Uterus (tissue), 4 donors: Measurements from ENCODE around the gene RGS6. TPM values are rescaled to one million over a fixed set of nuclear protein-coding genes. Genes with fewer than 3 reads are reported as not detected.
"Not testable (repeated sequence)": the region's sequence is repeated elsewhere in the genome, so short reads cannot be mapped to it uniquely, and the experiment has no call there.

Experiments used
- DNase-seq, 2 donors: peaks; one replicate each; pipeline ENCODE4 v3.0.0-alpha.2; 2019 to 2020
- H3K27ac ChIP-seq, 2 donors: fragments of 200-600 bp; sonication (generic); 1 replicate in 1 of 2; 2 replicates in 1 of 2; pipeline ENCODE4 v1.5.1; 2016 to 2018
- H3K27me3 ChIP-seq, 2 donors: fragments of 200-600 bp; sonication (generic); one replicate each; pipeline ENCODE4 v1.5.1; 2018 to 2019; ENCODE audit warnings: control low read depth in 1 of 2
- H3K36me3 ChIP-seq, 2 donors: fragments of 200-600 bp; sonication (generic); one replicate each; pipeline ENCODE4 v1.5.1; 2019; ENCODE audit warnings: control low read depth in 1 of 2
- H3K4me1 ChIP-seq, 2 donors: fragments of 200-600 bp; sonication (generic); one replicate each; pipeline ENCODE4 v1.5.1; 2018 to 2019; ENCODE audit warnings: control low read depth in 1 of 2
- H3K4me3 ChIP-seq, 2 donors: fragments of 200-600 bp; sonication (generic); 1 replicate in 1 of 2; 2 replicates in 1 of 2; pipeline ENCODE4 v1.5.1; 2018 to 2019; ENCODE audit warnings: mild to moderate bottlenecking in 1 of 2
- H3K9me3 ChIP-seq, 2 donors: fragments of 200-600 bp; sonication (generic); one replicate each; pipeline ENCODE4 v1.5.1; 2019; ENCODE audit warnings: control low read depth in 1 of 2
- POLR2A ChIP-seq, 2 donors: fragments of 450-650 bp; IDR thresholded peaks; one replicate each; pipeline ENCODE4 v1.6.1; 2016; ENCODE audit warnings: antibody characterized with exemption in 2 of 2, mild to moderate bottlenecking in 1 of 2, moderate library complexity in 1 of 2
- intact Hi-C: fragments of 100-400 bp; cut with DNase I; formaldehyde crosslinking; loops from one replicate; pipeline ENCODE4 v1.15.1; 2023; ENCODE audit warnings: low total_unique reads
- total RNA-seq, 4 donors: library from RNA; depleted of rRNA in 3 of 4; stranded (reverse); fragments of >200 nt in 3 of 4; gene quantifications; one replicate each; pipeline versions ENCODE4 v1.1.0 to v1.2.4, GENCODE V29; 2014 to 2023
- TF ChIP-seq, protein P1 (sequence below), 4 experiments: fragments of 200-600 bp in 2 of 4; fragments of 450-650 bp in 2 of 4; sonication (generic) in 2 of 4; IDR thresholded peaks; one replicate each; pipeline ENCODE4 v1.5.1; 2016 to 2019; ENCODE audit warnings: antibody characterized with exemption in 4 of 4, mild to moderate bottlenecking in 2 of 4, moderate library complexity in 1 of 4
- donor health status: DM: yes; HTN: yes; CAD: no.

Gene RGS6
- 1 to 10 TPM in 3 of 4 donors, not detected in 1; 1.0 to 7.4 (median 6.2) TPM for total RNA-seq

DNA sequence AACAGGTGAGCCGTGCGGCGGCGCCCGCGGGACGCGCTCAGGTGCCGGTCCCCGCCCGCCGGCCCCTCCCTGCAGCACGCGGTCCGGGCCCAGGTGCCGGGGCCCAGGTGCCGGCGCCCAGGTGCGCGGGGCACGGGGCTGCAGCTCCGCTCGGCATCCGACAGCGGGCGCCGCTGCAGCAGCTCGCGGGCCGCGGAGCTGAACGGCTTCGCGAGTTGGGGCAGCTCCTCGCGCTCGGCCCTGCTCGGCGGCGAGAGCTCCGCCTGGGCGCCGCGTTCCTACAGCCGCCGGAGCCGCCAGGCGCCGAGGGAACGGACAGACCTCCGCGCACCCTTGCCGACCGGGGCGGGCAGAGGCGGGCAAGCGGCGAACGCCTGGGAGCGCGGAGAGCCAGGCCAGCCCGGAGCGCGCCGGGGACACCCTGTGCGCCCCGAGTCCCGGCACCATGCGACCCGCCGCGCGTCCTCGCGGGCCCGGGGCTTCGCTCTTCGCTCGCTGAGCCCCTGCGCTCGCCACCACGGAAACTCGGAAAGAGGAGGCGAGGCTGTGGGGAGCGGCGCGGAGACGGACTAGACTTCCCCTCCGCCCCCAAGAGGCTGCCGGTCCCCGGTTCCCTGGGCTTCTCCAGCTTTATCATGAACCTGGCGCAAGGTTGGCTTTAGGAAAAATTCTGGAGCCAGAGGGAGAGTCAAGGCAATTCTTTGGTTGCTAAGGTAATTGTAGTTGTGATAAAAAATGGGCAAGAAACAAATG, at the start of gene RGS6:
Gene RGS6 (plus strand): TSS at position 201 of the 753 bp plus-strand sequence.
- intact Hi-C loops: no loop called here
- peaks cover 0 to 25% of the 10 kb centered on the region in 2 donors for H3K27me3 ChIP-seq
- no peaks in the 10 kb centered on the region for H3K9me3 ChIP-seq
- H3K36me3 ChIP-seq: no peaks in the 10 kb centered on the region
- peaks cover 0 to 9% of the 10 kb centered on the region in 2 donors for H3K4me1 ChIP-seq
- no peak for TF ChIP-seq POLR2A (IDR thresholded peaks at IDR 0.05)
- TF ChIP-seq, protein P1, sequence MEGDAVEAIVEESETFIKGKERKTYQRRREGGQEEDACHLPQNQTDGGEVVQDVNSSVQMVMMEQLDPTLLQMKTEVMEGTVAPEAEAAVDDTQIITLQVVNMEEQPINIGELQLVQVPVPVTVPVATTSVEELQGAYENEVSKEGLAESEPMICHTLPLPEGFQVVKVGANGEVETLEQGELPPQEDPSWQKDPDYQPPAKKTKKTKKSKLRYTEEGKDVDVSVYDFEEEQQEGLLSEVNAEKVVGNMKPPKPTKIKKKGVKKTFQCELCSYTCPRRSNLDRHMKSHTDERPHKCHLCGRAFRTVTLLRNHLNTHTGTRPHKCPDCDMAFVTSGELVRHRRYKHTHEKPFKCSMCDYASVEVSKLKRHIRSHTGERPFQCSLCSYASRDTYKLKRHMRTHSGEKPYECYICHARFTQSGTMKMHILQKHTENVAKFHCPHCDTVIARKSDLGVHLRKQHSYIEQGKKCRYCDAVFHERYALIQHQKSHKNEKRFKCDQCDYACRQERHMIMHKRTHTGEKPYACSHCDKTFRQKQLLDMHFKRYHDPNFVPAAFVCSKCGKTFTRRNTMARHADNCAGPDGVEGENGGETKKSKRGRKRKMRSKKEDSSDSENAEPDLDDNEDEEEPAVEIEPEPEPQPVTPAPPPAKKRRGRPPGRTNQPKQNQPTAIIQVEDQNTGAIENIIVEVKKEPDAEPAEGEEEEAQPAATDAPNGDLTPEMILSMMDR (IDR thresholded peaks at IDR 0.05): no peak
- H3K4me3 ChIP-seq: peak within 1 kb of the TSS; percentile 16 to 31
- DNase-seq: no peak
- no peak within 1 kb of the TSS for H3K27ac ChIP-seq

DNA sequence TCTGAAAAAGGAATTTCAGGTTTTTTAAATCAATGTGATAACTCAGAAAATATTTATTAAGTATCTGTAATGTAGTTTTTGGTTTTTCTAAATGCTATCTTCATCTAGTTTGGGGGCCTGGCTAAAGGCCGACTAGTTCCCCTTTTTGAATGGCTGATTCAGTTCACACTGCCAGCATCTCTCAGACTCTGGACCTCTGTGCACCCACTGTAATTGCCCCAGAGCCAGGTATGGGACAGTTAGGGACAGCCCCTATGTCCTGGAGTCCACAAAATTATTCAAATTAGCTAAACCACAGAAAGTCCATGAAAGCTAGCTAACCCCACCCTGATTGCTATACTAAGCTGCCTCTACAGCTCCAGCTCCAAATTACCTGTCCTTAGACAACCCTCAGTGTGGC, 49.1 kb upstream of the RGS6 start:
- Histone ChIP-seq H3K27me3 (no peaks in the 10 kb centered on the region), H3K36me3 (no peaks in the 10 kb centered on the region), H3K4me3 (no peak overlapping the region), H3K27ac (no peak overlapping the region), H3K4me1 (no peaks in the 10 kb centered on the region), H3K9me3 (no peaks in the 10 kb centered on the region)
- TF ChIP-seq, protein P1 (IDR thresholded peaks at IDR 0.05): no peak
- TF ChIP-seq POLR2A (IDR thresholded peaks at IDR 0.05): no peak
- DNase-seq: no peak
- intact Hi-C loops: no loop called here

DNA sequence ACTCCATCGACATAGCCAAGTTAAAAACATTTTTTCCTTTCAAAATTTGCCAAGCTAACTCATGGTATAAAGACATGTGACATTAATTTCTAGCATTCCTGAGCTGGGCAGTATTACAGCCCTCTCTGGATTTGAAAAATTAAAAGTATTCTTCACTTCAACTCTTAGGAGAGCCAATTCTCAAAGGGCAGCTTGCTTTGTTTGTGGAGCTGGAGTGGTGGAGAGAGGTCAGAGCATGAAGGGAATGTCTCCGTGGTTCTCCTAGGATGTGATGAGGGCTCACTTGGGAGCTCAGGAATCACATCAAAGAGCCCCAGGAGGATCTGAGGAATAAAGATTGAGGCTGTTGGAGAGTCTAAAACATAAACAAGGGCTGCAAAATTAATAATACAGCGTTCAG, 46.9 kb upstream of the RGS6 start:
- intact Hi-C loops: no loop called here

DNA sequence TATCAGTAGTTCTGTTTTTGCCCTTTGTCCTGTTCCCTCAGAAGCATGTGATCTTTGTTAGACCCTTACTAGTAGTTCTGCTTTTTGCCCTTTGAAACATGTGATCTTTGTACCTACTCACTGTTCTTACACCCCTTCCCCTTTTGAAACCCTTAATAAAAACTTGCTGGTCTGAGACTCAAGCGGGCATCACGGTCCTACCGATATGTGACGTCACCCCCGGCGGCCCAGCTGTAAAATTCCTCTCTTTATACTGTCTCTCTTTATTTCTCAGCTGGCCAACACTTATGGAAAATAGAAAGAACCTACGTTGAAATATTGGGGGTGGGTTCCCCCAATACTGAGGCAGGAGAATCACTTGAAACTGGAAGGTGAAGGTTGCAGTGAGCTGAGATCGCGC, 44.4 kb upstream of the RGS6 start:
- H3K9me3 ChIP-seq, H3K27ac ChIP-seq, H3K4me1 ChIP-seq, H3K4me3 ChIP-seq, DNase-seq, intact Hi-C loops, H3K27me3 ChIP-seq, H3K36me3 ChIP-seq: not testable (repeated sequence)

More for the DNA sequence above, 46.9 kb upstream of the RGS6 start:
- H3K9me3 ChIP-seq: no peaks in the 10 kb centered on the region
- no peak for DNase-seq
- no peaks in the 10 kb centered on the region for H3K36me3 ChIP-seq
- no peak for TF ChIP-seq POLR2A (IDR thresholded peaks at IDR 0.05)
- TF ChIP-seq, protein P1 (IDR thresholded peaks at IDR 0.05): no peak
- no peak overlapping the region for H3K4me3 ChIP-seq
- H3K27me3 ChIP-seq: no peaks in the 10 kb centered on the region
- H3K27ac ChIP-seq: no peak overlapping the region
- H3K4me1 ChIP-seq: no peaks in the 10 kb centered on the region

DNA sequence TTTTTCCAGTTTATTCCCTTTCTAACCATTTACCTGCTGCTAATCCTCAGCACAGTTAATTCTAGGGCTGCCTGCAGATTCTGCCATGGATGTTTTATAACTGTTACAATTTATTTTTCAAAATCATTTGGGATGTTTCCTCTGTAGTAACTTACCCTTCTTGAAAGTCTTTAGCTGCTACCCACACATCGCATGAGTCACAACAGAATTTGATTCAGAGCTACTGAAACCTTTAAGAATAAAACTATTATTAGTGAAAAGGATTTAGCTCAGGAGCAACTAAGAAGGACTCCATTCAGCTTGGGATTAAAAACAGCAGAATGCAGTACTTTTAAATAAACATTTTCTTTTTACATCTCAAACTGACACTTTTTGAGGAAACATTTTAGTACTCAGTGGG, 41.7 kb upstream of the RGS6 start:
- no peak for TF ChIP-seq POLR2A (IDR thresholded peaks at IDR 0.05)
- TF ChIP-seq, protein P1 (IDR thresholded peaks at IDR 0.05): no peak
- Histone ChIP-seq H3K27ac (no peak overlapping the region), H3K9me3 (no peaks in the 10 kb centered on the region), H3K4me3 (no peak overlapping the region), H3K27me3 (no peaks in the 10 kb centered on the region), H3K36me3 (no peaks in the 10 kb centered on the region), H3K4me1 (no peaks in the 10 kb centered on the region)
- no peak for DNase-seq
- intact Hi-C loops: no loop called here
